Uterus (tissue), 2 donors: ENCODE data around the gene TEX29.

Source experiments
- CTCF ChIP-seq, 4 experiments: fragments of 200-600 bp in 2 of 4; fragments of 450-650 bp in 2 of 4; sonication (generic) in 2 of 4; IDR thresholded peaks; one replicate each; pipeline ENCODE4 v1.5.1; 2016 to 2019; ENCODE audit warnings: antibody characterized with exemption in 4 of 4, mild to moderate bottlenecking in 2 of 4, moderate library complexity in 1 of 4
- POLR2A ChIP-seq, 2 donors: fragments of 450-650 bp; IDR thresholded peaks; one replicate each; pipeline ENCODE4 v1.6.1; 2016; ENCODE audit warnings: antibody characterized with exemption in 2 of 2, mild to moderate bottlenecking in 1 of 2, moderate library complexity in 1 of 2

DNA sequence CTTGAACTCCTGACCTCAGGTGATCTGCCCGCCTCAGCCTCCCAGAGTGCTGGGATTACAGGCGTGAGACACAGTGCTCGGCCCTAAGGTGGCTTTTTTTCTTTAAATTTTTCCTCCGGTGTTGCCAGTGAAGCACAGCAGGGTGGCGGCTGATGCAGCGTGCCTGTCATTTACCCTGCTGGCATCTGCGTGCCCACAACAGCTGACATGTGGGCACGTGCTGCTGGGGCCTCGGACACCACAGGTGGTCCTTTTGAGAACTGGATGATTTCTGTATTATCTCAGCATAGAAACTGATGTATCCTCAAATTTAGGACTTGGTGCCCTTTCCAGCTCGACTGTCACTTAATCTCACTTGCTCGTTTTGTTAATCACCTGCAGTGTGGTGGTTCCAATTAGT is 31.2 kb upstream of the TEX29 start:
- TF ChIP-seq POLR2A (IDR thresholded peaks at IDR 0.05) (no peak), CTCF (IDR thresholded peaks at IDR 0.05) (no peak)
